IMR-90 (cell line): Measurements from ENCODE around the gene NLRC5.

Source experiments
- CEBPB ChIP-seq: IDR thresholded peaks from 2 replicates; pipeline ENCODE4 v1.6.1; 2012; ENCODE audit warnings: low read depth, low read length, improper control_type of control experiment
- CHD1 ChIP-seq: IDR thresholded peaks from 2 replicates; pipeline ENCODE4 v1.6.1; 2012; ENCODE audit warnings: low read depth, low read length, improper control_type of control experiment
- RAD21 ChIP-seq: IDR thresholded peaks from 2 replicates; pipeline ENCODE4 v1.6.1; 2012; ENCODE audit warnings: low read length, improper control_type of control experiment
- RFX5 ChIP-seq: IDR thresholded peaks from 2 replicates; pipeline ENCODE4 v1.8.0; 2012; ENCODE audit warnings: low read depth, mild to moderate bottlenecking, low read length, moderate library complexity
- TF ChIP-seq, protein P1 (sequence below): conservative IDR thresholded peaks from 2 replicates; pipeline ENCODE4 v1.5.1; 2012; ENCODE audit warnings: mild to moderate bottlenecking, low read depth, low read length, improper control_type of control experiment

- no peak for TF ChIP-seq RAD21
- no peak for TF ChIP-seq CHD1
- TF ChIP-seq CEBPB, result no peak
- TF ChIP-seq, protein P1, sequence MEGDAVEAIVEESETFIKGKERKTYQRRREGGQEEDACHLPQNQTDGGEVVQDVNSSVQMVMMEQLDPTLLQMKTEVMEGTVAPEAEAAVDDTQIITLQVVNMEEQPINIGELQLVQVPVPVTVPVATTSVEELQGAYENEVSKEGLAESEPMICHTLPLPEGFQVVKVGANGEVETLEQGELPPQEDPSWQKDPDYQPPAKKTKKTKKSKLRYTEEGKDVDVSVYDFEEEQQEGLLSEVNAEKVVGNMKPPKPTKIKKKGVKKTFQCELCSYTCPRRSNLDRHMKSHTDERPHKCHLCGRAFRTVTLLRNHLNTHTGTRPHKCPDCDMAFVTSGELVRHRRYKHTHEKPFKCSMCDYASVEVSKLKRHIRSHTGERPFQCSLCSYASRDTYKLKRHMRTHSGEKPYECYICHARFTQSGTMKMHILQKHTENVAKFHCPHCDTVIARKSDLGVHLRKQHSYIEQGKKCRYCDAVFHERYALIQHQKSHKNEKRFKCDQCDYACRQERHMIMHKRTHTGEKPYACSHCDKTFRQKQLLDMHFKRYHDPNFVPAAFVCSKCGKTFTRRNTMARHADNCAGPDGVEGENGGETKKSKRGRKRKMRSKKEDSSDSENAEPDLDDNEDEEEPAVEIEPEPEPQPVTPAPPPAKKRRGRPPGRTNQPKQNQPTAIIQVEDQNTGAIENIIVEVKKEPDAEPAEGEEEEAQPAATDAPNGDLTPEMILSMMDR, result no peak
- no peak for TF ChIP-seq RFX5
Measured at GRCh38 chr16:56998861-56999260, 9.5 kb downstream of the NLRC5 start.
